NCI-H510A treated with DMSO at 0.1 percent for 48 hours (cell line): Measurements from ENCODE around the gene FAM151A.
"Not testable (repeated sequence)": the region's sequence is repeated elsewhere in the genome, so short reads cannot be mapped to it uniquely, and the experiment has no call there.

Source experiments
- DNase-seq: peaks from one replicate; lab custom pipeline; 2025; lab: John Stamatoyannopoulos, UW

FAM151A gene

DNA sequence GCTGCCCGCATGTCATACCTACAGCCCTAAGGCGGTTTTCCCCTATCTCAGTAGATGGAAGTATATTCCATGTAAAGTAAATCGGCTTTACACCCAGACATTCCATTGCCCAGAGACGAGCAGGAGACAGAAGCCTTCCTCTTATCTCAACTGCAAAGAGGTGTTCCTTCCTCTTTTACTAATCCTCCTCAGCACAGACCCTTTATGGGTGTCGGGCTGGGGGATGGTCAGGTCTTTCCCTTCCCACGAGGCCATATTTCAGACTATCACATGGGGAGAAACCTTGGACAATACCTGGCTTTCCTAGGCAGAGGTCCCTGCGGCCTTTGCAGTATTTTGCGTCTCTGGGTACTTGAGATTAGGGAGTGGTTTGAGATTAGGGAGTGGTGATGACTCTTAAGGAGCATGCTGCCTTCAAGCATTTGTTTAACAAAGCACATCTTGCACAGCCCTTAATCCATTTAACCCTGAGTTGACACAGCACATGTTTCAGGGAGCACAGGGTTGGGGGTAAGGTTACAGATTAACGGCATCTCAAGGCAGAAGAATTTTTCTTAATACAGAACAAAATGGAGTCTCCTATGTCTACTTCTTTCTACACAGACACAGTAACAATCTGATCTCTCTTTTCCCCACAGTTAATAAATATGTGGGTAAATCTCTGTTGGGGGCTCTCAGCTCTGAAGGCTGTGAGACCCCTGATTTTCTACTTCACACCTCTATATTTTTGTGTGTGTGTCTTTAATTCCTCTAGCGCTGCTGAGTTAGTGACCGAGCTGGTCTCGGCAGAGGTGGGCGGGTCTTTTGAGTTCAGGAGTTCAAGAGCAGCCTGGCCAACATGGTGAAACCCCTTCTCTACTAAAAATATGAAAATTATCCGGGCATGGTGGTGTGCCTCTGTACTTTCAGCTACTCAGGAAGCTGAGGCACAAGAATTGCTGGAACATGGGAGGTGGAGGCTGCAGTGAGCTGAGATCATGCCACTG is 13.4 kb upstream of the FAM151A start:
- not testable (repeated sequence) for DNase-seq

GRCh38 chr1:54635804-54636203 is 12.5 kb upstream of the FAM151A start:
- DNase-seq: not testable (repeated sequence)

DNA sequence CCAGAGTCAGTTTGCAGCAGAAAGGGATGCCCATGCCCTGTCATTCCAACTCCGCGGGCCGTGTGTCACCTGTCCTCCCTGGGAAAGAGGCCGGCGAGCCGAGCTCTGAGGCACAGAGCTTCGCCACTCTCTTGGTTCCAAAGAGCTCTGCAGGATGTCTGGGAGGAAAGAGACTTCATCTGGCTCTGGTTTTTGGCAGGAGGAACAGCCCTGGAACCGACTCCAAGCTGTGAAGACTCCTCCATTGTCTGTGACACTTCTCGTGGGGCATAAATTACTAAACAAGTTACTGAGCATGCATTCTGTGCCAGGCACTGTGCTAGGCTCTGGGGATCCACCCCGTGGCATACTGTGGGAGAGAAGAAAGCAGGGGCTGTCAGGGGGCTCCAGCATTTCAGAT is 3.9 kb upstream of the FAM151A start:
- no peak for DNase-seq

DNA sequence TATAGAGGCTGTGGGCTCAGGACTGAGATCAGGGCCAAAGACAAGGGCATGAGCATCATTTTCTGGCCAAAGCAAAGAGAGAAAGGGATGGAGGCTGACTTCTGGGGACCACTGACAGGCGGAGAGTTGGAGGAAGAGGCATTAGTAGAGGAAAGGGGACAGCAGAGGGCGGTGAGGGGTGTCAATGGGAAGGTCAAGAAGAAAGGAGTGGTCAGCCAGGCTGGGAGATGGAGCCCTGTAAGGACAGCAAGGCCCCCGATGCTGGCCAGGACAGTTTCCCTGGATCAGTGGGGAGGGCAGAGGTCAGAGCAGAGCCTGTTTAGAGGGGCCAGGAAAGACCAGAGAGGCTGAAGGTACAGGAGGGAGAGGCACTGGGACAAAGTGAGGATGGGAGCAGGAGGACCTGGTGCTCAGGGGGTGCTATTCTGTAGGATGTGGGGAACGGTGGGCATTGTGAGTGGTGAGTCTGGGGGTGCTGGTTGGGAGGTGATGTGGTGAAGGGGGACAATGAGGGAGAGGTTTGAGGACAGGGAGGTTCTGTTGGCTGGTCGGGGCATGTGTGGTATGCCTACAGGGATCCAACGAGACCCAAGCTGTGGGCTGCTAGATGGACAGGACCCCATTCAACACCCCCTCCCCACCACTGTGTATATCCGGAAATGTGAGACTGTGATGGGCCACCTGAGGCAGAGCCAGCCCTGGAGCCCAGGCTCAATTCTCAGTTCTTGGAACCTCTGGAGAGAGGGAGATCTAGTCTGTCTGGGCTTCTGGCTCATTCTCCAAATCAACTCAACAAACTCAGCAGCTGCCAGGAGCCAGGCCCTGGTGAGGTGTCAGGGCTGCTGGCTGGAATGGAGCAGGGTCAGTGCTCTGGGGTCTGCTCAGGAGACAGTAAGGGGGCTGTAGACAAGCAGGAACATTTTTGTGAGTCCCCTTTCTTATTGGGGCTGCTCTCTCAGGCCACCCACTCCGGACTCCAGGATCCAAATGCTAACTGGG is 1.4 kb upstream of the FAM151A start:
- DNase-seq: no peak

- no peak for DNase-seq
Measured at GRCh38 chr1:54619749-54620148, 3.6 kb downstream of the FAM151A start.

DNA sequence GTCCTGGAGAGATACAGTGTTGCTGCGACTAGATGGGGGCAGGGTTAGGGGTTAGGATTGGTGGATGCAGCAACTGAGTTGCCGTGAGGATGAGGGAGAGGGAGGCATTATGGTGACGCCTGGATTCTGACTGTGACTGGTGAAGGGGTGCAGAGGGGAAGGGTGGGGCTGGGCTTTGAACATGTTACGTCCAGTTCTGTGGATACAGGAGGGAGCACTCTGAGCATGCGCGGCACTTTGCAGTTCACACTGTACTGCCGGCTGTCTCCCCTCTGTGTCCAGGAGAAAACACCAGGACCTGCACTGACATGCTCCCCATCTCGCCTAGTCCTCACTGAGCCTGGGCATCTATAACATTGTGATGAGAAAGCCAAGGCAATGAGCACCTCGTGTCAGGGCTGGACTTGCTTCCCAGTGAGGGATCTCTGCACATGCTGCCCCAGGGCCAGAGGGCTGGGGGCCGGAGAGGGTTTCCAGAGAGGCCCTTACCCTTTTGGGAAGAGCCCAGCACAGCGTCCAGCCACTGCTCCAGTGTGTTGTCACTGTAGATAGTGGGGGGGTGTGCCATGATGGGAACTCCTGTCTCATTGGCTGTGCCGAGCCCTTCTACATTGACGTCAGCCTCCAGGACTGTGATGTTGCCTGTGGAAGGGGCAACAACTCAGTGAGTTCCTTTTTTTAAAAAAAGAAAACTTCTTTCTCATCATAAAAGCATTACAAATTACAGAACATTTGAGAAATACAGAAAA is 7.6 kb downstream of the FAM151A start:
- DNase-seq: no peak

DNA sequence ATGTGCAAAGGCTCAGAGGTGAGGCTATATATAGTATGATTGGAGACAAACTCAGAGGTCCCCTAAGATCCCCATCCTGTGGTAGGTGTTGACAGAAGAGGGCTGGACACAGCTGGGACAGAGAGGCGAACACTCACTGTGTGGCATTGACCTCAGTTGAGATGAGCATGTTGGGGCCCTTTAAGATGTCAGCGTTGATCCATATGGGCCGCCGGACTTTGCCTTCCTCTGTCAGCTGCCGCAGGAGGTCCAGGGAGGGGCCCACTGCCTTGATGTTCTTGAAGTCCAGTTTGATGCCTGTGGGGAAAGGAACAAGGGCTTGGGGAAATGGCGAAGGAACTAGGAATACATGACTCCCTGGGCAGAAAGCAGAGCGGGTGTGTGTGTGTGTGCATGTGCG is 8.8 kb downstream of the FAM151A start:
- DNase-seq: no peak

DNA sequence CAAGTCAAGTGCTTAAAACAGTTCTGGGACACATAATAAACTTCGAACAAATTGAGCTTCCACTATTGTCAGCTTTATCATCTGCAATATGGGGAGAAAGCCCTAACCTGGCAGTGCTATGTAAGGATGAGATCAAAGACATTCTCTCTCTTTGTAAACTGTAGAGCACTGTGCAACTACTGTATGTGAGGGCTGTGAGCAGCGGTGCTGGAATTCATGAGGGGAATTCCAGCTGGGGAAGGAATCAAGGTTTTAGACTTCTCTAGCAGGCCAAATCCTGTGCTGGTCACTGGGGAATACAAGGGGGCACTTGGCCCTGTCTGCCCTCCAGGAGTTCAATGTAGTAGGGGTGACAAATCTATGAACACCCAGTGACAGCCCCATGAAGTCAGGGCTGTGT is 9.3 kb downstream of the FAM151A start:
- no peak for DNase-seq

DNA sequence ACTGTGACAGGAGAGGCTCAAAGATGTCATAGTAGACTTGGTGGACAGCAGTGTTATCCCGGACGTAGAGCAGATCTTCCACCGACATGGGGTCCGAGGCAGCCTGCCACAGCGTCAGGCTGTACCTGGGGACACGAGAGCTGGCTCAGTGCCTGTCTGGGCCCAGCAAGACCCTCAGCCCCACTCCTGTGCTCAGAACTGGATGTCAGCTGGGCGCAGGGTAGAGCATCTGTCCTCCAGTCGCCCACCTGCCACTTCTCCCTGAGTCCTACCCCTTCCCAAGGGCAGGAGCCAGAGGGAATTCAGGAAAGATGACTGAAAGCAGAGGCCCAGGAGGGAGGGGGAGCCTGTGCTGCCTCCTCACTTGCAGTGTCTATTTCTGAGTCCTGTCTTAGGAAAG is 11.7 kb downstream of the FAM151A start:
- DNase-seq: no peak

- no peak for DNase-seq
Measured at GRCh38 chr1:54610601-54611580, 12.4 kb downstream of the FAM151A start.

GRCh38 chr1:54610048-54610447 is 13.3 kb downstream of the FAM151A start:
- no peak for DNase-seq

DNA sequence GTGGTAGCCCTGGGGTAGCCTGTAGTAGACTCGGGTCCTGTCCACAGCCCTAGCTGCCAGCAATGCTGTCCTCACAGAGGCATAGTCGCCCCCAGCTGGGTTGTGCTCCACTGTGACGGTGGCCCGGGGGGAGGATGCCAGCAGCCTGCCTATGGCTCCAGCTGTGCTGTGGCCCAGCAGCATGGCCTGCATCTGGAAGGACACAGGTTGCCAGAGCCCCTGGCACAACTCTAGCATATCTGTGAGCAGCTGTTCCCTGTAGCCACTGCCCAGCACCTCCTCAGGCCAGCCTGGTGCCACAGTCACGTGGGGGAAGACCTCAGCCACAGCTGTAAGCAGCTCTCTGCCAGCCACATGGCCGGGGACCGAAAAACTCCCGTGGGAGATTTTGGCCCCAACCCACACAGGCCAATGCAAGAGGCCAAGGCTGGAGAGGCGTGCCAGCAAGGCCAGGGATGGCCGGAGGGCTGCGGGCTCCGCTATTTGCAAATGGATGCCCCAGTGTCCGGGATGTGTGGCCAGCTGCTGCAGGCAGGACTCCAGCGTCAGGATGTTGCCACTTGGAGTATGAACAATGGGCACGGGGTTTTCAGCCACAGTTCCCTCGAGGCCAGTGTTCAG is 13.9 kb downstream of the FAM151A start:
- no peak for DNase-seq

- no peak for DNase-seq
Measured at GRCh38 chr1:54608566-54609230, 14.6 kb downstream of the FAM151A start.

- DNase-seq: no peak
Measured at GRCh38 chr1:54607821-54608565, 15.3 kb downstream of the FAM151A start.

GRCh38 chr1:54606990-54607325 is 16.4 kb downstream of the FAM151A start:
- DNase-seq: no peak

DNA sequence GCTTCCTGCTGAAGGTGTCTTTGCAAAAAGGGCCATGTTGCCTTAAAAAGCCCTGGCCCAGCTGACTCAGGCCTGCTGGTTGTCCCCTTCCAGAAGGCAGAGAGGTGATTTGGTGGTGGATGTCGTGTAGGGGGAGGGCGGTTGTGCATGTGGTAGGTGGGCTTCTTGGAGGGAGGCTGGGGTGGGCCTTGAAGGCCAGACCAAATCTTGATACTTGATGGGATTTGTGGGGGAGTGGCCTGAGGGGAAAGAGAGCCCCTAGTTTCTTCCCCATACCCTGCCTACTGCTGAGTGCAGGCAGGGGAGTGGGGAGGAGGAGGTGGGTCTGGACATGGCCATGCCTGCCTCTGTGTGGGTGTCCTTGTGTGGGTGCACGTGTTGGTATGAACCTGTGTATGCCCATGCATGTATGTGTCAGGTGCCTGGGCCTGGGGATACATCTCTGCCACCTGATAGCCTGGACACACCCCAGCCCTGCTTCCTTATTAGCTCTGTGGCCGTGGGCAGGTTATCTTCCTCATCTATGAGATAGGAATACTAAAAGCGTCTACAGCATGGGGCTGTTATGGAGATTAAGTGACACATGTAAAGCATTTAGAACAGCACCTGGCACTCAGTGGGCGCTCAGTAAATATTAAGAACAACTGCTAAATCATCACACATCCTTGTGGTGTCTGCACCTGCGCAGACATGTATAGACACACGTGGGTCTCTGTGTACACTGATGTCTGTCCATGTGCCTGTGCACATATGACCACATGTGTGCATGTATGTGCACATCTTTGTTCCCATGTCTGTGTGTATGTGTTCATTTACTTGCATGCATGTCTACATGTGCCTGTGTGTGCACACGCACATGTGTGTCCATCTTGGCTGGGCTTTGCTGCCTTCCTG is 17.0 kb downstream of the FAM151A start:
- peak; percentile 27 for DNase-seq

GRCh38 chr1:54604572-54605370 is 18.6 kb downstream of the FAM151A start:
- DNase-seq: peak; percentile 55
